ENCODE measurements around the gene CCIN. TPM values are rescaled to one million over a fixed set of nuclear protein-coding genes. Genes with fewer than 3 reads are reported as not detected.

Gene CCIN
- total RNA-seq, 1 experiment from 2014 or later, result 0.61 TPM

DNA sequence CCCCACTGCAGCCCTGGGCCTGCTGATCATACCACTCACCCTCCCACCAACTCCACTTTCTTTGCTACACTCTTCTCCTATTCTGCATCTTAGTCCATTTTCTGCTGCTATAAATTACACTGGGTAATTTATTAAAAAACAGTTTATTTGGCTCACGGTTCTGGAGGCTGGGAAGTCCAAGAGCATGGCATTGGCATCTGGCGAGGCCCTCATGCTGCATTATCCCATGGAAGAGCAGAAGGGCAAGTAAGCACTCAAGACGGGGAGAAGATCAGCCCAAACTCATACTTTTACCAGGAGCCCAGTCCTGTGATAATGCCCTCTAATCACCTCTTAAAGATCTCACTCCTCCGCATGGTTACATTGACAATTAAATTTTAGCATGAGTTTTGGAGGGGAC, 23.2 kb upstream of the CCIN start:
- DNase-seq (ENCODE audit: low read depth in 1 of 2, low spot score in 2 of 2), result no peak
- Histone ChIP-seq H3K9me3 (replicated peaks) (no peaks in the 10 kb centered on the region), H3K4me1 (replicated peaks) (peaks cover 16% of the 10 kb centered on the region), H3K27me3 (replicated peaks) (no peaks in the 10 kb centered on the region), H3K27ac (no peak overlapping the region), H3K4me3 (no peak overlapping the region), H3K36me3 (peaks cover 9% of the 10 kb centered on the region; the same call in 1 of the 2 replicates)

DNA sequence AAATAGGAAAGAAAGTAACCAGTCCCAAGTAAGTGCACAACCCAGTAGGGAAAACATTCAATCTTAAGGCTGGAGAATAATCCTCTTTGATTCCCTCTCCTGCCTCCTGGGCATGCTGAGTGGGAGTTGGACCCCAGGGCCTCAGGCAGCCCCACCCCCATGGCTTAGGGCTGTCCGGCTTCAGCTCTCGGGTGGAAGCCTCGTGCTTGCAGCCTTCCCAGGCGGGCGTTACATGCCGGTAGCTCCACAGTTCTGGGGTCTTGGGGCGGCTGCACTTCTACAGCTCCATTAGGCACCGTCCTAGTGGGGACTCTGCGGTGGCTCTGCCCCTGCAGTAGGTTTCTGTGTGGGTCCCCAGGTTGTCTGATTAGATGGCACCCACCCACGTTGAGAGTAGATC, 22.5 kb upstream of the CCIN start:
- Histone ChIP-seq H3K4me3 (no peak overlapping the region), H3K4me1 (replicated peaks) (peaks cover 21% of the 10 kb centered on the region), H3K27me3 (replicated peaks) (no peaks in the 10 kb centered on the region), H3K36me3 (peaks cover 9% of the 10 kb centered on the region; the same call in 1 of the 2 replicates), H3K27ac (no peak overlapping the region), H3K9me3 (replicated peaks) (no peaks in the 10 kb centered on the region)
- DNase-seq (ENCODE audit: low read depth in 1 of 2, low spot score in 2 of 2), result no peak

DNA sequence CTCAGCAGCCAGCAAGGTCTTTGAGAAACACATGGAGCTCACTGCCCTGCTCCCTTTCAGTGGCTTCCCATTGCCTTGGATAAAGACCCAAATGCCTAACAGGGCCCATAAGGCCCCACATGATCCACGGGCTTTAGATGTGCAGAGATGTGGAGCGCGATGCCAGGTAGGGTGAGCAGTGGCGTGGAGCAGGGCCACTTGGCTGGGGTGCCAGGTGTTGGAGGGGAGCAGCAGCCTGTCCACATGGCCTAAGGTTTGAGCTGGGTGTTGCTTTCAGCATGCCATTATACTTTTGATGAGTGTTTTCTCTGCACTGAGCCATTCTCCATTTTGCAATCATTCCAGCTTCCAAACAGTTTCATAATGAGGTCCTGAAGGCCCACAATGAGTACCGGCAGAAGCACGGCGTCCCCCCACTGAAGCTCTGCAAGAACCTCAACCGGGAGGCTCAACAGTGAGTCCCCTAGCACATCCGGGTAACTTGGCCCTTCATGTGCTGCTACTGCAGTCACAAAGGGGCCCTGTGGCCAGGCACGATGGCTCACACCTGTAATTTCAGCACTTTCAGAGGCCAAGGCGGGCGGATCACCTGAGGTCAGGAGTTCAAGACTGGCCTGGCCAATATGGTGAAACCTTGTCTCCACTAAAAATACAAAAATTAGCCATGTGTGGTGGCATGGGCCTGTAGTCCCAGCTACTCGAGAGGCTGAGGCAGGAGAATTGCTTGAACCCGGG, 21.6 kb upstream of the CCIN start:
- Histone ChIP-seq H3K4me3 (no peak overlapping the region), H3K36me3 (peaks cover 6% of the 10 kb centered on the region; the same call in 1 of the 2 replicates), H3K9me3 (replicated peaks) (no peaks in the 10 kb centered on the region), H3K27ac (no peak overlapping the region), H3K27me3 (replicated peaks) (no peaks in the 10 kb centered on the region), H3K4me1 (replicated peaks) (peaks cover 28% of the 10 kb centered on the region)
- DNase-seq (ENCODE audit: low read depth in 1 of 2, low spot score in 2 of 2), result no peak

DNA sequence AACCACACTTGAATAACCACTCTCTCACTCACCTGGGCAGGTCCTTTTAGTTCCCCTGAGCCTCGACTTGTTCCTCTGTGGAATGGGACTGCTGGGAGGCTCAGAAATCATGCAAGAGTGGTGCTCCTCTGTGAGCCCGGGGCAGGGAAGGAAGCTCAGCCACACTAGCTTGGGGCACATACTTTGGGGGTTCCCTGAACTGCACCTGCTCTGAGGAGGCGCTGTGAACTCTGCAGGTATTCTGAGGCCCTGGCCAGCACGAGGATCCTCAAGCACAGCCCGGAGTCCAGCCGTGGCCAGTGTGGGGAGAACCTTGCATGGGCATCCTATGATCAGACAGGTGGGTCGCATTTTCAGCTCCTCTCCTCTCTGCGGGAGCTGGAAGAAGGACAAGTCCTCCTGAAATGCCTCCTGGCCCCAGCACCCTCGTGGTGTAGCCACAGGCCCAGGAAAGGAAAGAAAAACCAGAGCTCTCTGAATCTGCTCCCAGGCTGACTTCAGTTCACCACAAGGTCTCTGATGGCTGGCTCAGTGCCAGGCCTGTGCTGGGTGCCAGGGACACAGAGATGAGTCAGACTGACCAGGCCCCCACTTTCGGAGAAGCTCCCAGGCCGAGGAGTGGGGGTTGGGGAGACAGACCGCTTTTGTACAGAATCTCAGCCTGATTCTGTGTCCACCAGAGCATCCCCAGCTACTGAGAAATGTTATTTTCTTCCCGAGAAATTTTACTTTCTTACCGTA, 20.7 kb upstream of the CCIN start:
- peaks cover 6% of the 10 kb centered on the region; the same call in 1 of the 2 replicates for H3K36me3 ChIP-seq
- peak; percentile 78 to 92 for DNase-seq (ENCODE audit: low read depth in 1 of 2, low spot score in 2 of 2)

DNA sequence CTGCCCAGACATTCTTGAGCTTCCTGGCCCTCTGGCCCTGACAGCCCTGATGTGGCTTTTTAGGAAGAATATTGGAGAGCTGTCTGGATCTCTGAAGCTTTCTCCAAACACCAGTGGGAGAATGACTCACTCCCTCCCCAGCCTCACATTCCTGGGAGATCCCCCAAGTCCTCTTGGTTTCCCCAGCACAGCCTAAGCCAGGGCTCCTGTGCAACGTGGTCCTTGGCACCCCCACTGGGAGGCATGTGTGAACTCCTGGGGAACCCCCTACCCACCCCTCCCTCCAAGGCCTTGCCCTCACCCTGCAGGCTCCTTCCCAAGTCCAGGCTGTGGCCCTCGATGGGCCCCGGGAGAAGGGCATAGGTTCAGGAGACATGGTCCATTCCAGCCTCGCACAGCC, 20.0 kb upstream of the CCIN start:
- H3K9me3 ChIP-seq (replicated peaks), result no peaks in the 10 kb centered on the region
- peak in 1 of 2 experiments; percentile 59 for DNase-seq (ENCODE audit: low read depth in 1 of 2, low spot score in 2 of 2)
- H3K27me3 ChIP-seq (replicated peaks), result no peaks in the 10 kb centered on the region
- no peak overlapping the region for H3K4me3 ChIP-seq
- H3K4me1 ChIP-seq (replicated peaks), result peaks cover 28% of the 10 kb centered on the region
- H3K36me3 ChIP-seq, result peaks cover 6% of the 10 kb centered on the region; the same call in 1 of the 2 replicates
- no peak overlapping the region for H3K27ac ChIP-seq

More for the DNA sequence above, 20.7 kb upstream of the CCIN start:
- Histone ChIP-seq H3K4me1 (replicated peaks) (peaks cover 28% of the 10 kb centered on the region), H3K4me3 (no peak overlapping the region), H3K9me3 (replicated peaks) (no peaks in the 10 kb centered on the region), H3K27ac (no peak overlapping the region), H3K27me3 (replicated peaks) (no peaks in the 10 kb centered on the region)

DNA sequence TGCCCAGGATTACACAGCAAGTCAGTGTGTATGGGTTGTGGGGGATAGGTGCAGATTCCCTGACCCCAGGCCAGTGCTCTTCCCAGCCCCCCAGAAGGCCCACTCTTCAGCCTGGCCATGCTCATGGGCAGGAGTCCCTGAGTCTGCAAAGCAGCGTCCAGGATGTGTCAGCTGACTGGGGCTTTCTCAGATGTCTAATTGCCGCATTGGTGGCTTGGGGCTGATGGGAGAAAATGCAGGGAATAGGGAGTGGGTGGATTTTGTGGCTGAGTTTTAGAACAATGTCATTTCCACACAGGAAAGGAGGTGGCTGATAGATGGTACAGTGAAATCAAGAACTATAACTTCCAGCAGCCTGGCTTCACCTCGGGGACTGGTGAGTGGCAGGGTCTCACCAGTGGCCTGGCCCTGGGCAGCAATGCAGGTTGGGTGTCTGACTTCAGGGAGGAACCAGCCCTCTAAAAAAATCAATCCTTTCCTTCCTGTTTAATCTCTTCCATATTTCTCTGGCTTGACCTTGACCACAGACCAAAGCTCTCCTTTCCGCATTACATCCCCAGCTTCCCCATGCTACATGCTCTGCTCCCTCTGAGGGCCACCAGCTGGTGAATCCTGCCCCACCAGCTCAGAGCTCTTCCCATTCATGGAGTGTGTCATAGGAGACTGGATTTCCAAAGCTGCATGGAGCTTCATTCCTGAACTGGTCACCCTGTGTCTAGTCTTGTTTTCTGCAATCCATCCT, 18.4 kb upstream of the CCIN start:
- Histone ChIP-seq H3K27me3 (replicated peaks) (no peaks in the 10 kb centered on the region), H3K4me1 (replicated peaks) (peaks cover 28% of the 10 kb centered on the region), H3K4me3 (no peak overlapping the region), H3K27ac (no peak overlapping the region), H3K9me3 (replicated peaks) (no peaks in the 10 kb centered on the region), H3K36me3 (peaks cover 3% of the 10 kb centered on the region; the same call in 1 of the 2 replicates)
- DNase-seq (ENCODE audit: low read depth in 1 of 2, low spot score in 2 of 2), result no peak

DNA sequence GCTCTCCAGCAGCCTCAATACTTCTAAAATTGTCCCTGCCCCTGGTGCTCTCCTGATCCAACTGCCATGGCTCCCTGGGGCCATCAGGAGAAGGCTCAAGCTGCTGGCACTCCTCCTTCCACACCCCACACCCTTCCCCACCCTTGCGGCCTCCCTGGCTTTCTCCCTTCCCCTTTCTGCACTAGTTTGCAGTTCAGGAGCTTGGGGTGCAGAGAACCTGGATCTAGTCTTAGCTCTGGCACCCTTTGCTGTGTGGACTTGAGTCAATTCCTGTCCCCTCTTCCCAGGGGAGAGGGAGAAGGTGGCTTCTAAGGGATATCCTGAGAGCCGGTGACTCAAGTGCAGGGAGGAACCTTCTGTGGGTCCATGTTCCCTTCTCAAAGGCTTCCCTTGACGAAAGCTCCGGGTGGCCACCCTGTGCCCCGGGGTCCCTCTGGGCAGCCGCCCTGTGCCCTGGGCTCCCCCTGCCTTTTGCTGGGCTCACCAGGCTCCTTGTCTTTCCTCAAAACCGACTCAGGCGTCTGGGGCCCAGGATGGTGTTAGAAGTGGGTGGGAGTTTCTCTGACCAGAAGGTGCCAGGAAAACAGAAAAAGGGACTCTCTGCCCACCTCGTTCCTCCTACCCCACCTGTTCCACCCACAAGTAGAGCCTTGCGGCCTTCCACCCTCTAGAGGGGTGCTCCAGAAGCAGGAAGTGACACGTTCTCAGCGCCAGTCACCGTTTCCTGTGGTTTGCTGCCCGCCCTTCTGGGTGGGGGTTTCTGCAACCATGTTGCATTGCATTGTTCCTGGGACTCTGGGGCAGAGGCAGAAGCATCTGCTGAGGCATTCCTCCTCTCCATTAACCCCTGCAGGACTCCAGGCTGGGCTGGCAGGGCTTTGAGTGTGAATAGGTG, 17.6 kb upstream of the CCIN start:
- Histone ChIP-seq H3K4me3 (no peak overlapping the region), H3K36me3 (peaks cover 5% of the 10 kb centered on the region; the same call in 1 of the 2 replicates), H3K27me3 (replicated peaks) (no peaks in the 10 kb centered on the region), H3K9me3 (replicated peaks) (no peaks in the 10 kb centered on the region), H3K27ac (peak overlapping the region; percentile 71), H3K4me1 (replicated peaks) (peaks cover 28% of the 10 kb centered on the region)
- peak; percentile 70 to 83 for DNase-seq (ENCODE audit: low read depth in 1 of 2, low spot score in 2 of 2)

DNA sequence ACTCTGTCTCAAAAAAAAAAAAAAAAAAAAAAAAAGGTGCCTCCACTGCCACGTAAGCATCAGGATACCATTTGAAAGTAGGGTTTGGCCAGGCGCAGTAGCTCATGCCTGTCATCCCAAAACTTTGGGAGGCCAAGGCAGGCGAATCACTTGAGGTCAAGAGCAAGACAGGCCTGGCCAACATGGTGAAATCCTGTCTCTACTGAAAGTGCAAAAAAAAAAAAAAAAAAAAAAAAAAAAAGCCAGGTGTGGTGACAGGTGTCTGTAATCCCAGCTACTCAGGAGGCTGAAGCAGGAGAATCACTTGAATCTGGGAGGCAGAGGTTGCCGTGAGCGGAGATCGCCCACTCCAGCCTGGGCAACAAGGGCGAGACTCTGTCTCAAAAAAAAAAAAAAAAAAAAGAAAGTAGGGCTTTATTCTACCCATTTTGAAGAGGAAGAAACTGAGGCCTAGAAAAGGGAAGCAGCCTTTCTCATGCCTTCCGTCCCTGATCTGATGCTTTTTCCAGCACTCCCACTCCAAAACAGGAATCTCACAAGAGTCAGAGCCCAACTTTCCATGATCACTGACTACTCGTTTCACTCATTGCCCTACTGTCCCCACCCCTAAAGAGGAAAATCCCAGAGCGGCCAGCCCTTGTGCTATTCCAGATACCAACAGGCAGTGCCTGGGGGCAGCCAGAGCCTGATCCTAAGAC, 16.3 kb upstream of the CCIN start:
- no peak overlapping the region for H3K4me3 ChIP-seq
- no peak overlapping the region for H3K27ac ChIP-seq
- peaks cover 28% of the 10 kb centered on the region for H3K4me1 ChIP-seq (replicated peaks)
- H3K9me3 ChIP-seq (replicated peaks), result no peaks in the 10 kb centered on the region
- peaks cover 6% of the 10 kb centered on the region; the same call in 1 of the 2 replicates for H3K36me3 ChIP-seq
- DNase-seq (ENCODE audit: low read depth in 1 of 2, low spot score in 2 of 2), result no peak
- no peaks in the 10 kb centered on the region for H3K27me3 ChIP-seq (replicated peaks)

DNA sequence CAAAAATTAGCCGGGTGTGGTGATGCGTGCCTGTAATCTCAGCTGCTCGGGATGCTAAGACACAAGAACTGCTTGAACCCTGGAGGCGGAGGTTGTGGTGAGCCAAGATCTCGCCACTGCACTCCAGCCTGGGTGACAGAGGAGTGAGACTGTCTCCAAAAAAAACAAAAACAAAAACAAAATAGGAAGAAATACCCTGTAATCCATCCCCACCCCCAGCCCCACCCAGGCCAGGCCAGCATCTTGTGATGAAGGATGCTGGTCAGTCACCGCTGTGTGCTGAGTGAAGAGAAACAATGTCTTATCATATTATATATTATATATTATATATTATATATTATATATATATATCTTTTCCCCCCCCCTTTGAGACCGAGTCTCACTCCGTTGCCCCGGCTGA, 15.4 kb upstream of the CCIN start:
- Histone ChIP-seq H3K4me3 (no peak overlapping the region), H3K36me3 (peaks cover 6% of the 10 kb centered on the region; the same call in 1 of the 2 replicates), H3K4me1 (replicated peaks) (peaks cover 22% of the 10 kb centered on the region), H3K27me3 (replicated peaks) (no peaks in the 10 kb centered on the region), H3K27ac (no peak overlapping the region), H3K9me3 (replicated peaks) (no peaks in the 10 kb centered on the region)
- no peak for DNase-seq (ENCODE audit: low read depth in 1 of 2, low spot score in 2 of 2)

DNA sequence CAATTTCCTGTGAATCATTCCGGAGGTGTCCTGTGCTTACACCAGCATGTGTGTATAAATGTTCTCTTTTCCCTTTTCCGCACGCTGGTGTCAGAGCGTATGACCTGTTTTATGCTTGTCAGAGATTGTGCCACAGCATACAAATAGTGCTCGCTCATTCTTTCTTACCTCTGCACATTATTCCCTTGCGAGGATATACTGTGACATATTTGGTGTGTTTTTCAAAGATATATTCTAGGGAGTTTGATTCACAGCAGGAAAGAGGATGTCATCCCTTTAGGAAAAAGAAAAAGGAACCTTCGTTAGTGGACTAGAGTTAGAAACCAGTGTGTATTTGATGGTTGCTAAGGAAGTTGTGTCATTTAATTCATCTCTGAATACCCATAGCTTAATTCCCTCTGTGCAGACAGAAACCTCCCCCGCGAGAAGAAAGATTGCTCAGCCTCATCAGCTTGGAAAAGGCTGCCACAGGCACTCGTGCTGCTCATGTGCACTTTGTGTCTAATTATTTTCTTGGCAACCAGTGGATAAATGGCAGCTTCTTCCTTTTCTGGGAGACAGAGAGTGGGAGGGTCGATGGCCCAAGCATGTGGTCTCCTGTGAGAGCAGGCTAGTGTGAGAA, 14.7 kb upstream of the CCIN start:
- Histone ChIP-seq H3K4me1 (replicated peaks) (peaks cover 15% of the 10 kb centered on the region), H3K4me3 (no peak overlapping the region)

DNA sequence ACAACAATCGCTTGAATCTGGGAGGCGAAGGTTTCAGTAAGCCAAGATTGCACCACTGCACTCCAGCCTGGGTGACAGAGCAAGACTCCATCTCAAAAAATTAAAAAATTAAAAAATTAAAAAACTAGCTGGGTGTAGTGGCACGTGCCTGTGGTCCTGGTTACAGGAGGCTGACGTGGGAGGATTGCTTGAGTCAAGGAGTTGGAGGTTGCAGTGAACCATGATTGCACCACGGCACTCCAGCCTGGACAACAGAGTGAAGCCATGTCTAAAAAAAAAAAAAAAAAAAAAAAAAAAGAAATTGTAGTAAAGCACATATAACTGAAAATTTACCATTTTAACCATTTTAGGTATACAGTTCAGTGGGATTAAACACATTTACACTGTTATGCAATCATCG, 13.1 kb upstream of the CCIN start:
- H3K27me3 ChIP-seq (replicated peaks), result no peaks in the 10 kb centered on the region
- 0 out of 2 replicates have a peak, but pooled peaks cover 3% of the 10 kb centered on the region for H3K36me3 ChIP-seq
- H3K9me3 ChIP-seq (replicated peaks), result no peaks in the 10 kb centered on the region
- H3K4me1 ChIP-seq (replicated peaks), result peaks cover 12% of the 10 kb centered on the region
- H3K4me3 ChIP-seq, result no peak overlapping the region
- DNase-seq (ENCODE audit: low read depth in 1 of 2, low spot score in 2 of 2), result no peak
- no peak overlapping the region for H3K27ac ChIP-seq

More for the DNA sequence above, 14.7 kb upstream of the CCIN start:
- H3K9me3 ChIP-seq (replicated peaks), result no peaks in the 10 kb centered on the region
- DNase-seq (ENCODE audit: low read depth in 1 of 2, low spot score in 2 of 2), result no peak
- no peaks in the 10 kb centered on the region for H3K27me3 ChIP-seq (replicated peaks)
- H3K36me3 ChIP-seq, result 0 out of 2 replicates have a peak, but pooled peaks cover 3% of the 10 kb centered on the region
- H3K27ac ChIP-seq, result no peak overlapping the region

DNA sequence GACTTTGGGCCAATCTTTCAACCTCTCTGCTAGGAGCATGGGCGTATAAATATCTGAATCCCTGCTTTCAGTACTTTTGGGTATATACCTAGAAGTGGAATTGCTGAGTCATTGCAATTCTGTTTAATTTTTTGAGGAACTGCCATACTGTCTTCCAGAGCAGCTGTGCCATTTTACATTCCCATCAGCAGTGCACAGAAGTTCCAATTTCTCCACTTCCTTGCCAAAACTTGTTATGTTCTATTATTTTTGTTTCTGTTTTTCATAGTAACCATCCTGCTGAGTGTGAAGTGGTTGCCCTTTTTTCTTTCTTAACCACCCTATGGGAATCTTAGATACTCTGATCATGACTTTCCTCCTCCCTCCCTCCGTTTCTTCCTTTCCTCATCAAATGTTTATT, 11.1 kb upstream of the CCIN start:
- Histone ChIP-seq H3K27ac (no peak overlapping the region), H3K27me3 (replicated peaks) (no peaks in the 10 kb centered on the region), H3K36me3 (0 out of 2 replicates have a peak, but pooled peaks cover 3% of the 10 kb centered on the region), H3K4me1 (replicated peaks) (peaks cover 4% of the 10 kb centered on the region), H3K4me3 (no peak overlapping the region), H3K9me3 (replicated peaks) (no peaks in the 10 kb centered on the region)
- no peak for DNase-seq (ENCODE audit: low read depth in 1 of 2, low spot score in 2 of 2)

Data from SJSA1 (cell line).